Neutrophil (primary cell): Measurements from ENCODE around the gene LCE2C.
"Not testable (repeated sequence)": the region's sequence is repeated elsewhere in the genome, so short reads cannot be mapped to it uniquely, and the experiment has no call there.

ENCODE experiments used
- H3K27ac ChIP-seq: fragments of 200-600 bp; sonication (generic); 2 replicates; pipeline ENCODE4 v1.5.1; 2016; ENCODE audit warnings: mild to moderate bottlenecking, moderate library complexity
- H3K27me3 ChIP-seq: fragments of 200-600 bp; sonication (generic); 2 replicates; pipeline ENCODE4 v1.6.0; 2016; ENCODE audit warnings: mild to moderate bottlenecking
- H3K36me3 ChIP-seq: fragments of 200-600 bp; sonication (generic); 2 replicates; pipeline ENCODE4 v1.5.1; 2017
- H3K4me1 ChIP-seq, 2 experiments: fragments of 200-600 bp in 1 of 2; sonication (generic) in 1 of 2; 1 replicate in 1 of 2; 2 replicates in 1 of 2; pipeline versions ENCODE4 v1.5.1 to v1.6.1; 2013 to 2016; ENCODE audit warnings: low read depth in 1 of 2, low read length in 1 of 2, mild to moderate bottlenecking in 1 of 2, moderate library complexity in 1 of 2; ENCODE audit not compliant: control insufficient read depth in 1 of 2, insufficient read depth in 1 of 2
- H3K4me3 ChIP-seq, 2 experiments: fragments of 200-600 bp in 1 of 2; sonication (generic) in 1 of 2; 1 replicate in 1 of 2; 2 replicates in 1 of 2; pipeline ENCODE4 v1.5.1; 2013 to 2016; ENCODE audit warnings: low read depth in 1 of 2, low read length in 1 of 2, mild to moderate bottlenecking in 1 of 2, moderate library complexity in 1 of 2
- H3K9me3 ChIP-seq: fragments of 200-600 bp; sonication (generic); 2 replicates; pipeline ENCODE4 v1.5.1; 2016
- TF ChIP-seq, protein P1 (sequence below): fragments of 200-600 bp; sonication (generic); IDR thresholded peaks from 2 replicates; pipeline ENCODE4 v1.5.1; 2016; ENCODE audit warnings: antibody characterized with exemption

The LCE2C gene, protein sequence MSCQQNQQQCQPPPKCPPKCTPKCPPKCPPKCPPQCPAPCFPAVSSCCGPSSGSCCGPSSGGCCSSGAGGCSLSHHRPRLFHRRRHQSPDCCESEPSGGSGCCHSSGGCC

DNA sequence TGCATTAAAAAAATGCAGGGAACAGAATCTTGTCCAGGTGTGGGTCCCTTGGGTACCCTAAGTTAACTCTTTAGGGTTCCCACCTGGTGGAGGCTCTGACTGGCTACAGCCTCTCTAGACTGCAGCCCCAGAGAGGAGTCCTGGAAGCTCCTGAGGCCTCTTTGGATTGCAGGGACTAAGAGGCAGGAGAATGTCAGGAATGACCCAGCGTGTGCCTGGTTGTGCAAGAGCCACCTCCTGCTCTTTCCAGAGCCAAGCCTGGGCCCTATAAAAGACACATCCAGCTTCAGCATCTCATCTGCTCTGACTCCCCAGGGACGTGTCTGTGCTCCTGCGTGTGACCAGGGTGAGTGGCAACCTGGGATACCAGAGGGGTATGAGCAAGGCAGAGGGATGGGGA, at the start of gene LCE2C:
TSS of gene LCE2C (plus strand) at position 297 of the 400 bp plus-strand sequence. CDS start 737 bp downstream, outside the sequence.
- H3K9me3 ChIP-seq, H3K4me3 ChIP-seq, H3K36me3 ChIP-seq, H3K27ac ChIP-seq, H3K4me1 ChIP-seq: not testable (repeated sequence)
- peaks cover 17% of the 10 kb centered on the region for H3K27me3 ChIP-seq

DNA sequence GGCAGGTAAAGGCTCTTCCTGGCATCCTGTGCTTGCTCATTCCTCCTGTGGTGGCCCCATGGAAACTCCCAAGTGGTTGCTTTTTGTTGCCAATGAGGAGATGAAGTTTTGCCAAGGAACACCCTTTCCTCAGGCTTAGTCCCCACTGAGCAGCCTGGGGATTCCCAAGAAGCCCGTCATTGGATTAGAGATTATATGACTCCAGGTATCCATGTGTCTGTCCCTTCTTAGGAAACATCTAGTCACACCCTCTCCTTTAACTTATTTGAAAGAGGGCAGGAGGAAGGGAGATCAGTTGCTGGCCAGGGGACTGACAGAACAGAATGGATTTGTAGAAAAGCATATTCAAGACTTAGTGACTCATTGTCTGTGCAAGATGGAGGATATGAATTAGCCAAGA, 48.3 kb upstream of the LCE2C start:
- Histone ChIP-seq H3K9me3 (no peaks in the 10 kb centered on the region), H3K36me3 (no peaks in the 10 kb centered on the region), H3K4me3 (no peak overlapping the region), H3K27me3 (peaks cover 25% of the 10 kb centered on the region), H3K27ac (no peak overlapping the region), H3K4me1 (no peaks in the 10 kb centered on the region)
- TF ChIP-seq, protein P1, sequence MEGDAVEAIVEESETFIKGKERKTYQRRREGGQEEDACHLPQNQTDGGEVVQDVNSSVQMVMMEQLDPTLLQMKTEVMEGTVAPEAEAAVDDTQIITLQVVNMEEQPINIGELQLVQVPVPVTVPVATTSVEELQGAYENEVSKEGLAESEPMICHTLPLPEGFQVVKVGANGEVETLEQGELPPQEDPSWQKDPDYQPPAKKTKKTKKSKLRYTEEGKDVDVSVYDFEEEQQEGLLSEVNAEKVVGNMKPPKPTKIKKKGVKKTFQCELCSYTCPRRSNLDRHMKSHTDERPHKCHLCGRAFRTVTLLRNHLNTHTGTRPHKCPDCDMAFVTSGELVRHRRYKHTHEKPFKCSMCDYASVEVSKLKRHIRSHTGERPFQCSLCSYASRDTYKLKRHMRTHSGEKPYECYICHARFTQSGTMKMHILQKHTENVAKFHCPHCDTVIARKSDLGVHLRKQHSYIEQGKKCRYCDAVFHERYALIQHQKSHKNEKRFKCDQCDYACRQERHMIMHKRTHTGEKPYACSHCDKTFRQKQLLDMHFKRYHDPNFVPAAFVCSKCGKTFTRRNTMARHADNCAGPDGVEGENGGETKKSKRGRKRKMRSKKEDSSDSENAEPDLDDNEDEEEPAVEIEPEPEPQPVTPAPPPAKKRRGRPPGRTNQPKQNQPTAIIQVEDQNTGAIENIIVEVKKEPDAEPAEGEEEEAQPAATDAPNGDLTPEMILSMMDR: no peak

DNA sequence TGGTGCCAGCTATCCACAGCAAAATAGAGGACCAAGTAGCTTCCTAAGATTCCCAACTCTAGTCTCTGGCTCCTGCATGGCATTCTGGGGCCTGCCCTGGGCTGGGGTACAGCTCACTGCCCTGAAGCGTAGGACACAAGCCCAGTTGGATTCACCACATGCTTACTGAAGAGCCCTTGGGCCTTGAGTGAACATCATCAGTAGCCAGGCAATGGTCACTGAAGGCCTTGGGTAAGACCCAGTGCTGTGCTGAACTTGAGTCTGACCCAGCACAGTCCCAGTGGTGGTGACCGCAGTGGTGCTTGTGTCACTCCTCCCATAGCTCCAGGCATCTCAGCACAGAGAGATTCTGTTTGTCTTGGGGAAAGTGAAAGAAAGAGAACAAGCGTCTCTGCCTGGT, 44.5 kb upstream of the LCE2C start:
- no peaks in the 10 kb centered on the region for H3K9me3 ChIP-seq
- TF ChIP-seq, protein P1: no peak
- H3K27ac ChIP-seq: no peak overlapping the region
- no peaks in the 10 kb centered on the region for H3K27me3 ChIP-seq
- no peaks in the 10 kb centered on the region for H3K36me3 ChIP-seq
- H3K4me3 ChIP-seq: no peak overlapping the region
- no peaks in the 10 kb centered on the region for H3K4me1 ChIP-seq

DNA sequence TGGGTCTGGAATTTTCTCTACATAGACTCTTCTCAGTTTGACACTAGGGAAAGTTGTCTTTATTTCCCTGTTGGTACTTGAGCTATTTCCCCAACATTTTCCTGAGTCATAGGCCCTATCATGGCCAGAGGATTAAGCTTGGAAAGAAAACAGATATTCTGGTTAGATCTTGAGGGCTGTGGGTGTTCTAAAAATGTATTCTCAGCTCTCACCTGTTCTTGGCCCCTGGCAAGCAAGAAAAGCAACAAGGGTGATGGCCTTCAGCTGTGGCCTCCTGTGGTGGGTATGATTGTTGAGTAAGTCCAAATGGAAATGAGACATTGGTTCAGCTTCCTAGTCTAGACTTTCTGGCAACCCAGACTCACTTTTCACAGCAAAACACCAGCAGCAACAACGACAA, 34.7 kb upstream of the LCE2C start:
- Histone ChIP-seq H3K4me1 (no peaks in the 10 kb centered on the region), H3K9me3 (no peaks in the 10 kb centered on the region), H3K27ac (no peak overlapping the region), H3K36me3 (no peaks in the 10 kb centered on the region), H3K27me3 (peaks cover 5% of the 10 kb centered on the region), H3K4me3 (no peak overlapping the region)
- TF ChIP-seq, protein P1: no peak

DNA sequence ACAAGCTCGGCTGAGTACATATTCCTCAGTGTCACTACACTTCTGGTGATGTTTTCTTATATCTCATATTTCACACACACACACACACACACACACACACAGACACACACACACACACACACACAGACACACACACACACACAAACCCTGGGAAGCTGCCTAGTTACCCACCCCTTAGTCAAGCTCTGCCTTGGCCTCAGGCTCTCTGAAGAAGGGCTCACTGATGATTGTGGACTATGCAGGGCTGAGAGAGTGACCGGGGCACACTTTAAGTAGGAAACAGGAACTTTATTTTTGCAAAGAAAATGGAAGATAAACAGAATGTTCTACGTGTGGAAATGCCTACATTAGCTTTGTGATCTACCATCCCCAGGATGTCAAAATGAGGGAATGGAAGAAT, 31.1 kb upstream of the LCE2C start:
- Histone ChIP-seq H3K36me3 (no peaks in the 10 kb centered on the region), H3K4me3 (no peak overlapping the region), H3K9me3 (no peaks in the 10 kb centered on the region), H3K27ac (no peak overlapping the region), H3K27me3 (peaks cover 9% of the 10 kb centered on the region), H3K4me1 (no peaks in the 10 kb centered on the region)
- TF ChIP-seq, protein P1: no peak

DNA sequence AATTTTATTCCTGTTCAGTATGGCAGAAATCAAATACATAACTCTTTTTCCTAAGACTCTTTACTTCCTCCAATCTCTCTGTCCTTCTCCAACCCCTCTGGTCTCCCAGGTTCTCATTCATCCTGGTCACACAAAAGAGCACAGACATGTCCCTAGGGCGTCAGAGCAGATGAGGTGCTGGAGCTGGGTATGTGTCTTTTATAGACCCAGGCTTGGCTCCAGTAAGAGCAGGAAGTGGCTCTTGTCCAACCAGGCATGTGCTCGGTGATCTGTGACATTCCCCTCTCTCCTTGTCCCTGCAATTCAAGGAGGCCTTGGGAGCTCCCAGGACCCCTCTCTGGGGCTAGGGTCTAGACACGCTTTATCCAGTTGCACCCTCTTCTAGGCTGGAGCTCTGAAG, 29.9 kb upstream of the LCE2C start:
- peaks cover 16% of the 10 kb centered on the region for H3K27me3 ChIP-seq
- H3K4me3 ChIP-seq: no peak overlapping the region
- no peaks in the 10 kb centered on the region for H3K4me1 ChIP-seq
- H3K27ac ChIP-seq: no peak overlapping the region
- H3K9me3 ChIP-seq: no peaks in the 10 kb centered on the region
- H3K36me3 ChIP-seq: no peaks in the 10 kb centered on the region
- TF ChIP-seq, protein P1: no peak
